ACC112 (cell line): ENCODE results near the gene ACOT7.
"Not testable (repeated sequence)": the region's sequence is repeated elsewhere in the genome, so short reads cannot be mapped to it uniquely, and the experiment has no call there.

Source experiments
- H2AFZ ChIP-seq: fragments of 200-600 bp; sonication (generic); one replicate; pipeline ENCODE4 v1.6.0; 2017; ENCODE audit warnings: antibody characterized with exemption, low read length; ENCODE audit not compliant: unreplicated experiment
- H3K27ac ChIP-seq: fragments of 200-600 bp; sonication (generic); 2 replicates; pipeline ENCODE4 v1.5.1; 2014; ENCODE audit warnings: low read depth, mild to moderate bottlenecking, antibody characterized with exemption, low read length, moderate library complexity
- H3K27me3 ChIP-seq: fragments of 200-600 bp; sonication (generic); 2 replicates; pipeline ENCODE4 v1.6.1; 2014; ENCODE audit warnings: mild to moderate bottlenecking, antibody characterized with exemption, low read length, moderate library complexity, mixed read lengths; ENCODE audit not compliant: insufficient read depth
- H3K36me3 ChIP-seq: fragments of 200-600 bp; sonication (generic); 2 replicates; pipeline ENCODE4 v1.6.1; 2016; ENCODE audit warnings: mild to moderate bottlenecking, antibody characterized with exemption, low read length, moderate library complexity, mixed read lengths; ENCODE audit not compliant: insufficient read depth
- H3K4me1 ChIP-seq: fragments of 200-600 bp; sonication (generic); one replicate; pipeline ENCODE4 v1.6.1; 2016; ENCODE audit warnings: low read length, mixed read lengths; ENCODE audit not compliant: insufficient read depth, unreplicated experiment, control insufficient read depth
- H3K4me3 ChIP-seq: fragments of 200-600 bp; sonication (generic); 2 replicates; pipeline ENCODE4 v1.5.1; 2014; ENCODE audit warnings: mild to moderate bottlenecking, low read depth, low read length
- H3K79me2 ChIP-seq: fragments of 200-600 bp; sonication (generic); one replicate; pipeline ENCODE4 v1.6.0; 2016; ENCODE audit warnings: low read length; ENCODE audit not compliant: control insufficient read depth, unreplicated experiment, insufficient read depth

Gene ACOT7

GRCh38 chr1:6393400-6394187 lies at the start of gene ACOT7:
Gene ACOT7 (minus strand): TSS chr1:6393767. CDS start chr1:6393399, 368 bp downstream.
- Histone ChIP-seq H3K4me3 (peak within 1 kb of the TSS; percentile 78), H3K36me3 (no peaks in the 10 kb centered on the region), H2AFZ (peak within 1 kb of the TSS; percentile 88), H3K27me3 (no peaks in the 10 kb centered on the region), H3K4me1 (peaks cover 13% of the 10 kb centered on the region), H3K79me2 (peaks cover 23% of the 10 kb centered on the region), H3K27ac (peak within 1 kb of the TSS; percentile 84)

- H3K4me1 ChIP-seq = peaks cover 6% of the 10 kb centered on the region
- no peak overlapping the region for H3K4me3 ChIP-seq
- H3K79me2 ChIP-seq = no peaks in the 10 kb centered on the region
- H3K36me3 ChIP-seq = no peaks in the 10 kb centered on the region
- H3K27me3 ChIP-seq = peaks cover 19% of the 10 kb centered on the region
- no peak overlapping the region for H2AFZ ChIP-seq
- H3K27ac ChIP-seq = no peak overlapping the region
Observed at GRCh38 chr1:6441586-6441985, 48.0 kb upstream of the ACOT7 start.

GRCh38 chr1:6440198-6441126 lies 46.9 kb upstream of the ACOT7 start:
- Histone ChIP-seq H2AFZ (no peak overlapping the region), H3K79me2 (no peaks in the 10 kb centered on the region), H3K27ac (no peak overlapping the region), H3K4me3 (peak overlapping the region; percentile 45; the same call in 1 of the 2 replicates), H3K4me1 (peaks cover 6% of the 10 kb centered on the region), H3K27me3 (peaks cover 16% of the 10 kb centered on the region), H3K36me3 (no peaks in the 10 kb centered on the region)

GRCh38 chr1:6438047-6438525 lies 44.5 kb upstream of the ACOT7 start:
- Histone ChIP-seq H3K27me3 (peaks cover 16% of the 10 kb centered on the region), H3K79me2 (no peaks in the 10 kb centered on the region), H2AFZ (no peak overlapping the region), H3K27ac (no peak overlapping the region), H3K36me3 (no peaks in the 10 kb centered on the region), H3K4me1 (peaks cover 6% of the 10 kb centered on the region), H3K4me3 (no peak overlapping the region)

- H3K79me2 ChIP-seq, H3K27ac ChIP-seq, H2AFZ ChIP-seq, H3K4me1 ChIP-seq, H3K4me3 ChIP-seq, H3K36me3 ChIP-seq: not testable (repeated sequence)
- peaks cover 16% of the 10 kb centered on the region for H3K27me3 ChIP-seq
Observed at GRCh38 chr1:6437012-6437700, 43.6 kb upstream of the ACOT7 start.

GRCh38 chr1:6436277-6436676 lies 42.7 kb upstream of the ACOT7 start:
- H3K27ac ChIP-seq, H2AFZ ChIP-seq, H3K27me3 ChIP-seq, H3K4me1 ChIP-seq, H3K79me2 ChIP-seq, H3K36me3 ChIP-seq, H3K4me3 ChIP-seq: not testable (repeated sequence)

- no peak overlapping the region for H3K4me3 ChIP-seq
- no peak overlapping the region for H2AFZ ChIP-seq
- no peaks in the 10 kb centered on the region for H3K36me3 ChIP-seq
- peaks cover 5% of the 10 kb centered on the region; the same call in 1 of the 2 replicates for H3K27me3 ChIP-seq
- H3K27ac ChIP-seq = no peak overlapping the region
- peaks cover 6% of the 10 kb centered on the region for H3K4me1 ChIP-seq
- H3K79me2 ChIP-seq = no peaks in the 10 kb centered on the region
Observed at GRCh38 chr1:6435547-6435946, 42.0 kb upstream of the ACOT7 start.

GRCh38 chr1:6435129-6435528 lies 41.6 kb upstream of the ACOT7 start:
- no peak overlapping the region for H2AFZ ChIP-seq
- no peak overlapping the region for H3K27ac ChIP-seq
- H3K79me2 ChIP-seq = no peaks in the 10 kb centered on the region
- H3K36me3 ChIP-seq = no peaks in the 10 kb centered on the region
- H3K27me3 ChIP-seq = peaks cover 7% of the 10 kb centered on the region; the same call in 1 of the 2 replicates
- no peak overlapping the region for H3K4me3 ChIP-seq
- H3K4me1 ChIP-seq = peaks cover 6% of the 10 kb centered on the region

- Histone ChIP-seq H3K79me2 (no peaks in the 10 kb centered on the region), H2AFZ (no peak overlapping the region), H3K4me3 (no peak overlapping the region), H3K27me3 (peaks cover 7% of the 10 kb centered on the region; the same call in 1 of the 2 replicates), H3K27ac (no peak overlapping the region), H3K36me3 (no peaks in the 10 kb centered on the region), H3K4me1 (peaks cover 3% of the 10 kb centered on the region)
Observed at GRCh38 chr1:6434186-6434585, 40.6 kb upstream of the ACOT7 start.
